Activated gamma-delta T cell treated with Interleukin-2 at 50 U/mL for 16 hours (primary cell): Measurements from ENCODE around the gene ECI1.

Experiments used
- DNase-seq: peaks from one replicate; pipeline ENCODE4 v3.0.0-alpha.2; 2020

ECI1 gene

GRCh38 chr16:2251296-2252111, at the start of gene ECI1:
Gene ECI1 (minus strand): TSS chr16:2251587. CDS start chr16:2251566, 21 bp downstream.
- DNase-seq = peak; percentile 76

GRCh38 chr16:2299915-2300192, 48.5 kb upstream of the ECI1 start:
- no peak for DNase-seq

- DNase-seq = no peak
Measured at GRCh38 chr16:2299121-2299914, 47.9 kb upstream of the ECI1 start.

GRCh38 chr16:2298621-2299020, 47.2 kb upstream of the ECI1 start:
- no peak for DNase-seq

GRCh38 chr16:2297506-2297860, 46.1 kb upstream of the ECI1 start:
- no peak for DNase-seq

- DNase-seq = no peak
Measured at GRCh38 chr16:2296661-2297505, 45.5 kb upstream of the ECI1 start.

GRCh38 chr16:2295056-2295798, 43.8 kb upstream of the ECI1 start:
- DNase-seq = no peak

GRCh38 chr16:2292221-2292620, 40.8 kb upstream of the ECI1 start:
- no peak for DNase-seq

- DNase-seq = no peak
Measured at GRCh38 chr16:2289282-2289681, 37.9 kb upstream of the ECI1 start.

- no peak for DNase-seq
Measured at GRCh38 chr16:2288726-2289125, 37.3 kb upstream of the ECI1 start.

GRCh38 chr16:2287916-2288547, 36.6 kb upstream of the ECI1 start:
- DNase-seq = no peak

GRCh38 chr16:2286550-2286949, 35.2 kb upstream of the ECI1 start:
- no peak for DNase-seq

- no peak for DNase-seq
Measured at GRCh38 chr16:2285731-2286191, 34.4 kb upstream of the ECI1 start.

GRCh38 chr16:2284797-2285576, 33.6 kb upstream of the ECI1 start:
- DNase-seq = no peak

GRCh38 chr16:2284001-2284770, 32.8 kb upstream of the ECI1 start:
- no peak for DNase-seq

GRCh38 chr16:2282866-2283555, 31.6 kb upstream of the ECI1 start:
- no peak for DNase-seq

GRCh38 chr16:2282262-2282661, 30.9 kb upstream of the ECI1 start:
- no peak for DNase-seq

GRCh38 chr16:2280981-2281542, 29.7 kb upstream of the ECI1 start:
- no peak for DNase-seq

- DNase-seq = no peak
Measured at GRCh38 chr16:2280461-2280860, 29.1 kb upstream of the ECI1 start.
